ENCODE data around the gene KLHL33.

GRCh38 chr14:20384886-20385285 is 51.1 kb downstream of the KLHL33 start:
- no peak for TF ChIP-seq EZH2 (IDR thresholded peaks at IDR 0.05; ENCODE audit: borderline replicate concordance, low read depth, low read length, severe bottlenecking)
- TF ChIP-seq POLR2A (IDR thresholded peaks at IDR 0.05; ENCODE audit: low read depth, low read length): no peak
